ENCODE data around the gene MEN1. TPM values are rescaled to one million over a fixed set of nuclear protein-coding genes. Genes with fewer than 3 reads are reported as not detected.
"Not testable (repeated sequence)": the region's sequence is repeated elsewhere in the genome, so short reads cannot be mapped to it uniquely, and the experiment has no call there.

MEN1 gene
- total and polyA plus RNA-seq, 7 donors: 7.2 to 21.2 (median 10.8) TPM

- H3K27ac ChIP-seq: peak overlapping the region; percentile 98
- no peak for TF ChIP-seq CTCF (IDR thresholded peaks at IDR 0.05)
- 61 to 72% (median 62%) methylated on average over 18 to 19 of the region's 19 CpGs for WGBS, 3 donors
- peaks cover 0 to under 1% (median 0%) of the 10 kb centered on the region in 3 donors for H3K27me3 ChIP-seq (ENCODE audit: insufficient read depth in 3 of 3, low read length in 2 of 3)
- intact Hi-C loops (cut with DNase I): loop anchor here in 1 of 2 donors (10.0 kb wide), 2 partner anchors 165 to 265 kb away; partner anchors contain the start of genes ARL2, TM7SF2 and ZNHIT2
- peaks cover 67% of the 10 kb centered on the region for H3K4me1 ChIP-seq
- H3K9me3 ChIP-seq: no peaks in the 10 kb centered on the region
- no peak for ATAC-seq
- peaks cover 2 to 18% of the 10 kb centered on the region in 2 donors for H3K36me3 ChIP-seq (ENCODE audit: insufficient read depth in 1 of 2, low read depth in 1 of 2)
- peak; percentile 61 to 72 for DNase-seq
- no peak overlapping the region for H3K4me3 ChIP-seq
Measured at GRCh38 chr11:64849598-64850356, 39.4 kb upstream of the MEN1 start.

- no peak for TF ChIP-seq CTCF (IDR thresholded peaks at IDR 0.05)
- intact Hi-C loops (cut with DNase I): loop anchor here in 1 of 2 donors (10.0 kb wide), 2 partner anchors 166 to 266 kb away; partner anchors contain the start of genes ARL2, TM7SF2 and ZNHIT2
- H3K4me1 ChIP-seq: peaks cover 60% of the 10 kb centered on the region
- peaks cover 0 to 2% (median 2%) of the 10 kb centered on the region in 3 donors for H3K27me3 ChIP-seq (ENCODE audit: insufficient read depth in 3 of 3, low read length in 2 of 3)
- no peak overlapping the region for H3K4me3 ChIP-seq
- H3K36me3 ChIP-seq (ENCODE audit: insufficient read depth in 1 of 2, low read depth in 1 of 2): peaks cover 2 to 14% of the 10 kb centered on the region in 2 donors
- H3K27ac ChIP-seq: no peak overlapping the region
- H3K9me3 ChIP-seq: no peaks in the 10 kb centered on the region
- DNase-seq: no peak
- peak in 1 of 4 donors; percentile 2 for ATAC-seq
- 78 to 81% (median 78%) methylated on average over 16 of the region's 16 CpGs for WGBS, 3 donors
Measured at GRCh38 chr11:64848826-64849597, 38.7 kb upstream of the MEN1 start.

GRCh38 chr11:64848214-64848825, 38.0 kb upstream of the MEN1 start:
- Histone ChIP-seq H3K4me1 (peaks cover 53% of the 10 kb centered on the region), H3K36me3 (ENCODE audit: insufficient read depth in 1 of 2, low read depth in 1 of 2) (peaks cover 2 to 8% of the 10 kb centered on the region in 2 donors), H3K27ac (no peak overlapping the region), H3K9me3 (no peaks in the 10 kb centered on the region), H3K4me3 (no peak overlapping the region), H3K27me3 (ENCODE audit: insufficient read depth in 3 of 3, low read length in 2 of 3) (peaks cover 0 to 3% (median 2%) of the 10 kb centered on the region in 3 donors)
- intact Hi-C loops (cut with DNase I): loop anchor here in 1 of 2 donors (10.0 kb wide), 2 partner anchors 166 to 266 kb away; partner anchors contain the start of genes ARL2, TM7SF2 and ZNHIT2
- TF ChIP-seq CTCF (IDR thresholded peaks at IDR 0.05): no peak
- DNase-seq: no peak
- WGBS, 3 donors: 80 to 93% (median 90%) methylated on average over 6 of the region's 6 CpGs
- no peak for ATAC-seq

GRCh38 chr11:64846998-64847666, 36.8 kb upstream of the MEN1 start:
- Histone ChIP-seq H3K27me3 (ENCODE audit: insufficient read depth in 3 of 3, low read length in 2 of 3) (peaks cover 0 to 3% (median 2%) of the 10 kb centered on the region in 3 donors), H3K36me3 (ENCODE audit: insufficient read depth in 1 of 2, low read depth in 1 of 2) (no peaks in the 10 kb centered on the region), H3K4me1 (peaks cover 41% of the 10 kb centered on the region), H3K27ac (no peak overlapping the region), H3K9me3 (no peaks in the 10 kb centered on the region), H3K4me3 (no peak overlapping the region)
- DNase-seq (peak; percentile 93 to 97), ATAC-seq (peak; percentile 85 to 94 (median 90))
- intact Hi-C loops (cut with DNase I): loop anchor here (1.0 to 10.0 kb wide), 4 partner anchors 46 to 268 kb away; partner anchors contain the start of genes ARL2 (in 1 of the 2), TM7SF2 (in 1 of the 2) and ZNHIT2 (in 1 of the 2)
- TF ChIP-seq CTCF (IDR thresholded peaks at IDR 0.05): peak; percentile 98
- WGBS, 3 donors: 19 to 27% (median 22%) methylated on average over 13 of the region's 13 CpGs

GRCh38 chr11:64845776-64846129, 35.4 kb upstream of the MEN1 start:
- intact Hi-C loops (cut with DNase I): loop anchor here (2.0 to 10.0 kb wide), 3 partner anchors 47 to 269 kb away; partner anchors contain the start of genes ARL2 (in 1 of the 2), TM7SF2 (in 1 of the 2) and ZNHIT2 (in 1 of the 2)
- peaks cover 30% of the 10 kb centered on the region for H3K4me1 ChIP-seq
- not testable (repeated sequence) for H3K27me3 ChIP-seq (ENCODE audit: insufficient read depth in 3 of 3, low read length in 2 of 3); H3K9me3 ChIP-seq; H3K4me3 ChIP-seq; DNase-seq; H3K36me3 ChIP-seq (ENCODE audit: insufficient read depth in 1 of 2, low read depth in 1 of 2); ATAC-seq; H3K27ac ChIP-seq
- whole genome bisulfite sequencing, 3 donors: 94 to 96% (median 95%) methylated on average over 8 of the region's 8 CpGs
